Spleen (tissue), 7 donors: Measurements from ENCODE around the gene NFATC1.

ENCODE experiments used
- POLR2A ChIP-seq, 3 donors: fragments of 450-650 bp; IDR thresholded peaks; one replicate each; pipeline ENCODE4 v1.5.1; 2017; ENCODE audit warnings: antibody characterized with exemption in 3 of 3, mild to moderate bottlenecking in 1 of 3
- TF ChIP-seq, protein P1 (sequence below), 11 experiments: fragments of 200-600 bp in 7 of 11; fragments of 450-650 bp in 4 of 11; sonication (generic) in 4 of 11; IDR thresholded peaks in 8 of 11; conservative IDR thresholded peaks in 3 of 11; 1 replicate in 7 of 11; 2 replicates in 4 of 11; pipeline versions ENCODE4 v1.4.0 to v1.8.0; 2016 to 2021; ENCODE audit warnings: antibody characterized with exemption in 11 of 11, inconsistent platforms in 4 of 11, mild to moderate bottlenecking in 1 of 11
- donor health status: DM: no; HTN: no; CAD: no; lungs with moderate emphysema.
- donor health status: DM: no; HTN: no; CAD: no.
- donor health status: DM: no; HTN: no; CAD: no.

DNA sequence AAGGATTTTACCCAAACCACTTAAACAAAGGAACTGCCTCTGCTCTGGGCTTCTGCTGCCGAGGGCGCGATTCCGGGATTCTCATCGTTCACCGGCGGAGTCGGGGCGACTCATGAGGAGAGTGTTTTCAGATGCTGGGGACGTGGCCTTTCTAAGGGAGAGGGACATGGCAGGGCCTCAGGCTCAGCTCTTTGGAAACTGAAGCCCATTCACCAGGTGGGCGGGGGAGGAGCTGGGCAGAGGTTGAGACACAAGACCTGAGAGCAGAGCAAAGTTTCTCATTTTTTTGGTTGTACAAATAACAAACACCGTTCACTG, 29.8 kb downstream of the NFATC1 start:
- TF ChIP-seq, protein P1, sequence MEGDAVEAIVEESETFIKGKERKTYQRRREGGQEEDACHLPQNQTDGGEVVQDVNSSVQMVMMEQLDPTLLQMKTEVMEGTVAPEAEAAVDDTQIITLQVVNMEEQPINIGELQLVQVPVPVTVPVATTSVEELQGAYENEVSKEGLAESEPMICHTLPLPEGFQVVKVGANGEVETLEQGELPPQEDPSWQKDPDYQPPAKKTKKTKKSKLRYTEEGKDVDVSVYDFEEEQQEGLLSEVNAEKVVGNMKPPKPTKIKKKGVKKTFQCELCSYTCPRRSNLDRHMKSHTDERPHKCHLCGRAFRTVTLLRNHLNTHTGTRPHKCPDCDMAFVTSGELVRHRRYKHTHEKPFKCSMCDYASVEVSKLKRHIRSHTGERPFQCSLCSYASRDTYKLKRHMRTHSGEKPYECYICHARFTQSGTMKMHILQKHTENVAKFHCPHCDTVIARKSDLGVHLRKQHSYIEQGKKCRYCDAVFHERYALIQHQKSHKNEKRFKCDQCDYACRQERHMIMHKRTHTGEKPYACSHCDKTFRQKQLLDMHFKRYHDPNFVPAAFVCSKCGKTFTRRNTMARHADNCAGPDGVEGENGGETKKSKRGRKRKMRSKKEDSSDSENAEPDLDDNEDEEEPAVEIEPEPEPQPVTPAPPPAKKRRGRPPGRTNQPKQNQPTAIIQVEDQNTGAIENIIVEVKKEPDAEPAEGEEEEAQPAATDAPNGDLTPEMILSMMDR (IDR thresholded peaks at IDR 0.05 in 8 of 11, conservative IDR thresholded peaks at IDR 0.05 in 3 of 11), result no peak
- no peak for TF ChIP-seq POLR2A (IDR thresholded peaks at IDR 0.05)
